ENCODE results near the gene EGFL7.

Gene EGFL7

DNA sequence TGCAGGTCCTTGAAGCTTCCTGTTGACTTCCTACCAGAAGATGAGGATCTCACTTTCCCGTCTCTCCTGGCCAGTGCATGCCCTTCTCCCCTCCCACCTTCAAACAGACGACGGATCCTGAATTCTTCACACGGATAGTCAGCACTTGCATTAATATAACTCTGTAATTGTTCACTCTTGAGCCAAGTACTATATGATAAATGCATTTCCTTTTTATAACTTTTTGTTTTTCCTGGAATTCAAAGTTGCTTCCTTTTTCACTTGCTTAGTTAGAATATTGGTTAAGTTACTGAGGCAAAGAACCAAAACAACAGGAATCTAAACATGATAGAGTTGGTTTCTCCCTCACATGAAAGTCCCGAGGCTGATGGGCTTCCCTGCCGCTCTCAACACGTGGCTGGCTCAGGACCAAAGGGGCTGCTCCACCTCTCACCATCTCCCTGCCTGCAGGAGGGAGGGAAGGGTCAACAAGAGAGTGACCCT is 20.2 kb upstream of the EGFL7 start:
- no peak overlapping the region for H3K27ac ChIP-seq
- H3K4me3 ChIP-seq = no peak overlapping the region
- TF ChIP-seq, protein P1, sequence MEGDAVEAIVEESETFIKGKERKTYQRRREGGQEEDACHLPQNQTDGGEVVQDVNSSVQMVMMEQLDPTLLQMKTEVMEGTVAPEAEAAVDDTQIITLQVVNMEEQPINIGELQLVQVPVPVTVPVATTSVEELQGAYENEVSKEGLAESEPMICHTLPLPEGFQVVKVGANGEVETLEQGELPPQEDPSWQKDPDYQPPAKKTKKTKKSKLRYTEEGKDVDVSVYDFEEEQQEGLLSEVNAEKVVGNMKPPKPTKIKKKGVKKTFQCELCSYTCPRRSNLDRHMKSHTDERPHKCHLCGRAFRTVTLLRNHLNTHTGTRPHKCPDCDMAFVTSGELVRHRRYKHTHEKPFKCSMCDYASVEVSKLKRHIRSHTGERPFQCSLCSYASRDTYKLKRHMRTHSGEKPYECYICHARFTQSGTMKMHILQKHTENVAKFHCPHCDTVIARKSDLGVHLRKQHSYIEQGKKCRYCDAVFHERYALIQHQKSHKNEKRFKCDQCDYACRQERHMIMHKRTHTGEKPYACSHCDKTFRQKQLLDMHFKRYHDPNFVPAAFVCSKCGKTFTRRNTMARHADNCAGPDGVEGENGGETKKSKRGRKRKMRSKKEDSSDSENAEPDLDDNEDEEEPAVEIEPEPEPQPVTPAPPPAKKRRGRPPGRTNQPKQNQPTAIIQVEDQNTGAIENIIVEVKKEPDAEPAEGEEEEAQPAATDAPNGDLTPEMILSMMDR (IDR thresholded peaks at IDR 0.05) = no peak
- DNase-seq (ENCODE audit: low spot score) = no peak

DNA sequence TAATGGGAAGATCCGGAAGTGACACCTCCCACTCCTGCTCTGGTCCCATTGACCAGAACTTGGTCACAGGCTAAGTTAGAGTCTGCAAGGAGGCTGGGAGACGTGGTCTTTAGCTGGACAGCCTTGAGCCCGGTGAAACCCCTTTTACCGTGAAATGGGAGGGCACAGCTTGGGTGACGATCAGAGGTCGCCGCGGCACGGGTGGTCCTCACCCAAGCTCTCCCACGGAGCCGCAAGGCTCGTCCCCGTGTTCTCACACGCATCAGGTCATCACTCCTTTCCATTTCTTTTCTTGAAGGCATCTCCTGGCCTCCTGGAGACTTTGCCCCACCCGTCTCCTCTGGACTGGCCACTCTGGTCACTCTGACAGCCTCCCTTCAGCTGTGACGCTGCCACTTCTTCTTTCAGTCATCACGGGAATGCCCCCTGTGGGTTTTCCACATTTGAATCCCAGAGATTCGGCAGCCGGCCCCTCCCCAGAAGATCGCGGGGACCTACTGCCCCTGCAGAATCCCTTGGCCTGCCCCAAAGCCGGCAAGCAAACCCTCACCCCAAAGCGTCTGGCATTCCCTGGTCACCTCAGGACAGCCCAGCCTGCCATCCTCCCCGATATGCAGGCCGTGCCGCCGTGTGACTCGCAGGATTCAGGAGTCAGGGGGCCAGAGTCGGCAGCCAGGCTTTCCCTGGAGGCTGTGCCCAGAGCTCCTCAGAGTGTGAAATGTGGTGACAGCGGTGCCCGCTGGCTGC is 18.9 kb upstream of the EGFL7 start:
- DNase-seq (ENCODE audit: low spot score) = no peak
- TF ChIP-seq, protein P1 (IDR thresholded peaks at IDR 0.05) = no peak
- H3K27ac ChIP-seq = peak overlapping the region in 1 of 2 donors; percentile 68
- H3K4me3 ChIP-seq = peak overlapping the region; percentile 64

DNA sequence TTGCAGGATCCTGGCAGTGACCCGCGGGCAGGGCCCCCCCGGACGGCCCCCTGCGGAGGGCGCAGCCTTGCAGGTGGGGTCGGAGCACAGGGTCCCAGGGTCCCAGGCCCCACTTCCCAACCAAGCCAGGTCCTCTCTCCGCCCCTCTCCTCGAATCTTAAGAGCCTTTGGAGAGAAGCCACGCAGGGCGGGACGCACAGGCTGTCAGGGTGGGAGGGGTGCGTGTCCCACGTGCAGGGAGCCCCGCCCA is 18.4 kb upstream of the EGFL7 start:
- TF ChIP-seq, protein P1 (IDR thresholded peaks at IDR 0.05) = no peak
- peak; percentile 88 for DNase-seq (ENCODE audit: low spot score)
- H3K27ac ChIP-seq = peak overlapping the region in 1 of 2 donors; percentile 68
- peak overlapping the region; percentile 64 for H3K4me3 ChIP-seq

DNA sequence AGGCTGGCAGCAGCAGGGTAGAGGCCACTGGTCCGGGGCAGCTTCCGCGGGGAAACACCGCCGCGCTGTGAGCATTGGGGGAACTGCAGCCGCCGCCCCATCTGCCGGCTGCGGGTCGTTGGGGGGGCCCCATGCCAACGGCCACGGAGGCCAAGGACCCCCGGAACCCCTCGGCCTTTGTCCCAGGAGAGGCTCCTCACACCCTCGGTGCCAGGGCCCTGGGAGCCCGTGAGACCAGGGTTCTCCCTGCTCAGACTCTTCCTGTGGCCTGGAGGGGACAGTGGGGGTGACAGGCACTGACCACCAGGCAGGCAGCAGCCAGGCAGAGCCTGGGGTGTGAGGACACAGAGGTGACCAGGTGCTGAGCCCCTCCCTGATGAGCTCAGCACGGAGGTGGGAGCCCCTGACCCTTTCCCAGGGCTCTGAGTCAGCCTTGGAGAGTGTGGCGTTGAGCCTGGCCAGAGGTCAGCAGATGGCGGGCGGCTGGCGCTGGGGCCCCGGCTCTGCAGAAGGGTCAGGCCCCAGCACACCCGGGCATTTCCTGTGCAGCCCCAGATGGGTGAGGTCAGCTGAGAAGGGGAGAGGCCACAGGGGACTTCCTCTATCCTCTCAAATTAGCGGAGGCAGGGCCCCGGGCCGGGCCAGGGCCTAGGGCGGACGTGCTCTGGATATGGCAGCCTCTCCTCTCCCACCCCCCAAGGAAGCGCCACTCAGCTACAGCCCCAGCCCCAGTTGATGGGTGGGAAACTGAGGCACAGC is 17.9 kb upstream of the EGFL7 start:
- peak overlapping the region; percentile 64 for H3K4me3 ChIP-seq
- TF ChIP-seq, protein P1 (IDR thresholded peaks at IDR 0.05) = peak; percentile 56
- DNase-seq (ENCODE audit: low spot score) = no peak
- H3K27ac ChIP-seq = peak overlapping the region; percentile 32 to 81

DNA sequence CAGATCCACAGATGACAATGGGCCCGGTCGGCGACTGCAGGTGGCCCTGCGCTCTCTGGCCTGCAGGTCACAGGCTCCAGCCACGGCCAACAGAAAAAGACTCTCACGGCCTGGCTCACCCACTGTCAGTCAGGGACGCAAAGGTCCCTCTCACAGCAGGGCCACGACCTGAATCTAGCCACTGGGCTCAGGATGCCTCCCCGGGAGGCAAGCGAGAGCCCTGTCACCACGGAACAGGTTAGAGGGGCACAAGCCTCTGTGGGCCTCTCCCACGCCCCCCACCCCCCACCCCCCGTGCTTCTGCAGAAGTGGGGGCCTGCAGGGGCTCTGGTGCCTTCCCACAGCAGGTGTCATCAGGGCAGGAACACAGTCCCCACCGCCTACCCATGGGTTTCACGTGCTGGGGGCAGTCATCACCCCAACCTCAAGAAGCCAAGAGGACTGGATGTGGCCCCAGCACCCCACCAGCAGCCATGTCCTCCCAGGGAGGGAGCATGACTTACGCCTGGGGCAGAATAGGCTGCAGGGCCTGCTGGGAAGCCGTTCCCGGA is 17.3 kb upstream of the EGFL7 start:
- TF ChIP-seq, protein P1 (IDR thresholded peaks at IDR 0.05) = no peak
- Histone ChIP-seq H3K27ac (peak overlapping the region in 1 of 2 donors; percentile 81), H3K4me3 (peak overlapping the region; percentile 64)
- DNase-seq (ENCODE audit: low spot score) = no peak

DNA sequence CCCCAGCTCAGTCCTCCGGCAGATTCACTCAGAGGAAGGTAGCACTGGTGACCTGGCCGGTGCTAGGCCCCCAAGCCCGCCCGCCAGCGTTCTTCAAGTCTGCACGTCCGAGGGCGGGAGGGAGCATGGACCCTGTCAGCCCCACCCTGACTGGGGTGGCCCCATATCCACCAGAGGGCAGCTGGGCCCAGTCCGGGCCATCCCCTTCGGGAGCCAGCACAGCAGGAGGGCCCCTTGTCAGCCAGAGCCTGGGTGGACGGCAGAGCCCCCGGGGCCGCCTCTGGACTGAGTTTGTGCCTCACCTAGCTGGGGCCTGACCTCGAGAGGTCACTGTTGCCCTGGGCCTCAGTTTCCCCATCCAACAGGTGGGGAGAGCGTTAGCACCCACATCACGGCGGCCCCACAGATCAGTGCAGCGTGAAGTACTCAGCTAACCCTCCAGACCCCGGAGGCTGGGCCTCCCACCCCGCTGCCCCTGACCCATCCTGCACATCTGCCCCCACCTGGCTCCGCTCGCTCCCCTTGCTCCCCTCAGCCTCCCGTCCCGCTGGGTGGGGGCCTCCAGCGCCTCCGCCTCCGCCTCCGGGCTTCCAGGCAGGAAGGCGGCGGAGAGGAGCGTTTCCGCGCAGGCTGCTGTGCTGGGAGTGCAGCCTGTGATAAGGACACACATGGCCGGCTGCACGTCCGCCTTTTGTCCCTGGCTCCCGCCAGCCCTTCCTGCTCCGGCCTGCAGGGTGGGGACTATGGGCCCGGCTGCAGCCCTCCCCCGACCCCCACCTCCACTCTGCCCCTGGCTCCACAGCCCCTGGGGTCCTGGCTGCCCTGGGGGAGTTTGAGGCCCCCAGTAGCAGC is 16.6 kb upstream of the EGFL7 start:
- DNase-seq (ENCODE audit: low spot score) = no peak
- peak overlapping the region; percentile 64 for H3K4me3 ChIP-seq
- TF ChIP-seq, protein P1 (IDR thresholded peaks at IDR 0.05) = no peak
- H3K27ac ChIP-seq = peak overlapping the region in 1 of 2 donors; percentile 81
